ENCODE measurements around the gene TGFBR2.

Gene TGFBR2

GRCh38 chr3:30623351-30623750 lies 16.9 kb downstream of the TGFBR2 start:
- TF ChIP-seq FOXP2 (optimal IDR thresholded peaks at IDR 0.05; ENCODE audit: borderline replicate concordance, extremely low read depth, extremely low read length, insufficient read depth) (no peak), POLR2AphosphoS5 (IDR thresholded peaks at IDR 0.05; ENCODE audit: low read depth, low read length) (no peak), REST (IDR thresholded peaks at IDR 0.05; ENCODE audit: insufficient read depth in 1 of 2, low read depth in 2 of 2, low read length in 2 of 2) (no peak), TAF1 (IDR thresholded peaks at IDR 0.05; ENCODE audit: borderline replicate concordance, insufficient read depth, low read length) (no peak), SIN3A (IDR thresholded peaks at IDR 0.05; ENCODE audit: borderline replicate concordance, insufficient read depth, low read length) (no peak)

GRCh38 chr3:30625541-30626438 lies 19.4 kb downstream of the TGFBR2 start:
- TF ChIP-seq FOXP2 (optimal IDR thresholded peaks at IDR 0.05; ENCODE audit: borderline replicate concordance, extremely low read depth, extremely low read length, insufficient read depth) (no peak), REST (IDR thresholded peaks at IDR 0.05; ENCODE audit: insufficient read depth in 1 of 2, low read depth in 2 of 2, low read length in 2 of 2) (no peak), POLR2AphosphoS5 (IDR thresholded peaks at IDR 0.05; ENCODE audit: low read depth, low read length) (no peak), SIN3A (IDR thresholded peaks at IDR 0.05; ENCODE audit: borderline replicate concordance, insufficient read depth, low read length) (no peak)

- TF ChIP-seq SIN3A (IDR thresholded peaks at IDR 0.05; ENCODE audit: borderline replicate concordance, insufficient read depth, low read length) (no peak), REST (IDR thresholded peaks at IDR 0.05; ENCODE audit: insufficient read depth in 1 of 2, low read depth in 2 of 2, low read length in 2 of 2) (no peak), POLR2AphosphoS5 (IDR thresholded peaks at IDR 0.05; ENCODE audit: low read depth, low read length) (no peak), FOXP2 (optimal IDR thresholded peaks at IDR 0.05; ENCODE audit: borderline replicate concordance, extremely low read depth, extremely low read length, insufficient read depth) (no peak), TAF1 (IDR thresholded peaks at IDR 0.05; ENCODE audit: borderline replicate concordance, insufficient read depth, low read length) (no peak)
These were observed 20.2 kb downstream of the TGFBR2 start for GRCh38 chr3:30626443-30627180.

GRCh38 chr3:30628205-30628900 lies 22.0 kb downstream of the TGFBR2 start:
- TF ChIP-seq SIN3A (IDR thresholded peaks at IDR 0.05; ENCODE audit: borderline replicate concordance, insufficient read depth, low read length) (no peak), REST (IDR thresholded peaks at IDR 0.05; ENCODE audit: insufficient read depth in 1 of 2, low read depth in 2 of 2, low read length in 2 of 2) (no peak), FOXP2 (optimal IDR thresholded peaks at IDR 0.05; ENCODE audit: borderline replicate concordance, extremely low read depth, extremely low read length, insufficient read depth) (no peak), TAF1 (IDR thresholded peaks at IDR 0.05; ENCODE audit: borderline replicate concordance, insufficient read depth, low read length) (no peak), POLR2AphosphoS5 (IDR thresholded peaks at IDR 0.05; ENCODE audit: low read depth, low read length) (no peak)

Measured in PFSK-1 (cell line).